HG03139 (cell line): ENCODE data around the gene ADAMTS12.

Experiments used
- ATAC-seq: cut with Tn5 transposase; IDR thresholded peaks from one replicate; pipeline ENCODE4 v1.9.1; 2021; ENCODE audit not compliant: unreplicated experiment

Gene ADAMTS12

GRCh38 chr5:33488558-33489355, 403.0 kb downstream of the ADAMTS12 start:
- ATAC-seq: no peak

GRCh38 chr5:33487236-33487635, 404.6 kb downstream of the ADAMTS12 start:
- ATAC-seq: no peak

- ATAC-seq: no peak
These were observed 409.5 kb downstream of the ADAMTS12 start for GRCh38 chr5:33482335-33482734.

GRCh38 chr5:33480876-33481275, 410.9 kb downstream of the ADAMTS12 start:
- no peak for ATAC-seq

GRCh38 chr5:33479311-33479710, 412.5 kb downstream of the ADAMTS12 start:
- ATAC-seq: no peak

- ATAC-seq: no peak
These were observed 414.0 kb downstream of the ADAMTS12 start for GRCh38 chr5:33477816-33478215.

- no peak for ATAC-seq
These were observed 414.8 kb downstream of the ADAMTS12 start for GRCh38 chr5:33476992-33477391.

GRCh38 chr5:33475706-33476105, 416.1 kb downstream of the ADAMTS12 start:
- no peak for ATAC-seq

GRCh38 chr5:33474931-33475499, 416.8 kb downstream of the ADAMTS12 start:
- no peak for ATAC-seq

GRCh38 chr5:33474004-33474403, 417.8 kb downstream of the ADAMTS12 start:
- no peak for ATAC-seq
